ENCODE measurements around the gene SMIM34.
"Not testable (repeated sequence)": the region's sequence is repeated elsewhere in the genome, so short reads cannot be mapped to it uniquely, and the experiment has no call there.

- not testable (repeated sequence) for TF ChIP-seq POLR2A, CTCF (IDR thresholded peaks at IDR 0.05)
These were observed 40.6 kb downstream of the SMIM34 start for GRCh38 chr21:34383138-34383537.
